Measurements from ENCODE around the gene DDI2.

The DDI2 gene

GRCh38 chr1:15620902-15621682 is 3.8 kb downstream of the DDI2 start:
- Mint-ChIP-seq H3K4me1 (ENCODE audit: low read depth) (peaks cover 70% of the 10 kb centered on the region), H3K27ac (peak overlapping the region; percentile 58), H3K27me3 (no peaks in the 10 kb centered on the region), H3K36me3 (no peaks in the 10 kb centered on the region), H3K9me3 (ENCODE audit: low read depth) (no peaks in the 10 kb centered on the region), H3K4me3 (peak overlapping the region; percentile 54)

GRCh38 chr1:15621975-15622374 is 4.7 kb downstream of the DDI2 start:
- H3K27ac Mint-ChIP-seq = peak overlapping the region; percentile 17

GRCh38 chr1:15622712-15623373 is 5.6 kb downstream of the DDI2 start:
- H3K27me3 Mint-ChIP-seq = no peaks in the 10 kb centered on the region
- no peaks in the 10 kb centered on the region for H3K36me3 Mint-ChIP-seq
- peak overlapping the region; percentile 31 for H3K27ac Mint-ChIP-seq
- H3K9me3 Mint-ChIP-seq (ENCODE audit: low read depth) = no peaks in the 10 kb centered on the region
- peak overlapping the region; percentile 30 for H3K4me3 Mint-ChIP-seq
- peaks cover 75% of the 10 kb centered on the region for H3K4me1 Mint-ChIP-seq (ENCODE audit: low read depth)

More at GRCh38 chr1:15621975-15622374, 4.7 kb downstream of the DDI2 start:
- Mint-ChIP-seq H3K4me1 (ENCODE audit: low read depth) (peaks cover 67% of the 10 kb centered on the region), H3K9me3 (ENCODE audit: low read depth) (no peaks in the 10 kb centered on the region), H3K36me3 (no peaks in the 10 kb centered on the region), H3K27me3 (no peaks in the 10 kb centered on the region), H3K4me3 (no peak overlapping the region)

GRCh38 chr1:15623435-15623834 is 6.2 kb downstream of the DDI2 start:
- H3K9me3 Mint-ChIP-seq (ENCODE audit: low read depth) = no peaks in the 10 kb centered on the region
- H3K36me3 Mint-ChIP-seq = no peaks in the 10 kb centered on the region
- no peak overlapping the region for H3K4me3 Mint-ChIP-seq
- no peak overlapping the region for H3K27ac Mint-ChIP-seq
- peaks cover 74% of the 10 kb centered on the region for H3K4me1 Mint-ChIP-seq (ENCODE audit: low read depth)
- H3K27me3 Mint-ChIP-seq = no peaks in the 10 kb centered on the region

- H3K36me3 Mint-ChIP-seq = no peaks in the 10 kb centered on the region
- peak overlapping the region; percentile 8 for H3K27ac Mint-ChIP-seq
- no peaks in the 10 kb centered on the region for H3K9me3 Mint-ChIP-seq (ENCODE audit: low read depth)
- H3K4me3 Mint-ChIP-seq = peak overlapping the region; percentile 1
- peaks cover 67% of the 10 kb centered on the region for H3K4me1 Mint-ChIP-seq (ENCODE audit: low read depth)
- no peaks in the 10 kb centered on the region for H3K27me3 Mint-ChIP-seq
These were observed 7.0 kb downstream of the DDI2 start for GRCh38 chr1:15624133-15624714.

- no peak overlapping the region for H3K4me3 Mint-ChIP-seq
- no peaks in the 10 kb centered on the region for H3K27me3 Mint-ChIP-seq
- H3K36me3 Mint-ChIP-seq = no peaks in the 10 kb centered on the region
- peak overlapping the region; percentile 16 for H3K27ac Mint-ChIP-seq
- H3K9me3 Mint-ChIP-seq (ENCODE audit: low read depth) = no peaks in the 10 kb centered on the region
- peaks cover 58% of the 10 kb centered on the region for H3K4me1 Mint-ChIP-seq (ENCODE audit: low read depth)
These were observed 8.0 kb downstream of the DDI2 start for GRCh38 chr1:15625056-15625917.

GRCh38 chr1:15626269-15626950 is 9.2 kb downstream of the DDI2 start:
- Mint-ChIP-seq H3K4me3 (no peak overlapping the region), H3K9me3 (ENCODE audit: low read depth) (no peaks in the 10 kb centered on the region), H3K36me3 (peaks cover under 1% of the 10 kb centered on the region), H3K4me1 (ENCODE audit: low read depth) (peaks cover 48% of the 10 kb centered on the region), H3K27ac (no peak overlapping the region), H3K27me3 (no peaks in the 10 kb centered on the region)

GRCh38 chr1:15627343-15627988 is 10.2 kb downstream of the DDI2 start:
- no peaks in the 10 kb centered on the region for H3K9me3 Mint-ChIP-seq (ENCODE audit: low read depth)
- peaks cover 37% of the 10 kb centered on the region for H3K4me1 Mint-ChIP-seq (ENCODE audit: low read depth)
- H3K36me3 Mint-ChIP-seq = peaks cover 3% of the 10 kb centered on the region
- no peak overlapping the region for H3K4me3 Mint-ChIP-seq
- peak overlapping the region; percentile 75 for H3K27ac Mint-ChIP-seq
- no peaks in the 10 kb centered on the region for H3K27me3 Mint-ChIP-seq

- Mint-ChIP-seq H3K27me3 (no peaks in the 10 kb centered on the region), H3K36me3 (peaks cover 3% of the 10 kb centered on the region), H3K4me3 (no peak overlapping the region)
These were observed 10.7 kb downstream of the DDI2 start for GRCh38 chr1:15628003-15628402.

GRCh38 chr1:15633756-15634420 is 16.6 kb downstream of the DDI2 start:
- peaks cover 2% of the 10 kb centered on the region for H3K4me1 Mint-ChIP-seq (ENCODE audit: low read depth)
- no peak overlapping the region for H3K27ac Mint-ChIP-seq
- H3K27me3 Mint-ChIP-seq = no peaks in the 10 kb centered on the region
- no peak overlapping the region for H3K4me3 Mint-ChIP-seq
- H3K36me3 Mint-ChIP-seq = peaks cover 6% of the 10 kb centered on the region
- no peaks in the 10 kb centered on the region for H3K9me3 Mint-ChIP-seq (ENCODE audit: low read depth)

More at GRCh38 chr1:15628003-15628402, 10.7 kb downstream of the DDI2 start:
- Mint-ChIP-seq H3K4me1 (ENCODE audit: low read depth) (peaks cover 32% of the 10 kb centered on the region), H3K9me3 (ENCODE audit: low read depth) (no peaks in the 10 kb centered on the region), H3K27ac (peak overlapping the region; percentile 41)

- Mint-ChIP-seq H3K36me3 (peaks cover 6% of the 10 kb centered on the region), H3K27ac (no peak overlapping the region), H3K27me3 (no peaks in the 10 kb centered on the region), H3K9me3 (ENCODE audit: low read depth) (no peaks in the 10 kb centered on the region), H3K4me1 (ENCODE audit: low read depth) (peaks cover 2% of the 10 kb centered on the region), H3K4me3 (no peak overlapping the region)
These were observed 19.2 kb downstream of the DDI2 start for GRCh38 chr1:15636436-15636835.

GRCh38 chr1:15637826-15638225 is 20.6 kb downstream of the DDI2 start:
- peaks cover 6% of the 10 kb centered on the region for H3K36me3 Mint-ChIP-seq
- H3K9me3 Mint-ChIP-seq (ENCODE audit: low read depth) = no peaks in the 10 kb centered on the region
- no peak overlapping the region for H3K4me3 Mint-ChIP-seq
- no peaks in the 10 kb centered on the region for H3K27me3 Mint-ChIP-seq
- H3K27ac Mint-ChIP-seq = no peak overlapping the region
- H3K4me1 Mint-ChIP-seq (ENCODE audit: low read depth) = peaks cover 2% of the 10 kb centered on the region

GRCh38 chr1:15639262-15639661 is 22.0 kb downstream of the DDI2 start:
- Mint-ChIP-seq H3K27me3 (no peaks in the 10 kb centered on the region), H3K27ac (no peak overlapping the region), H3K9me3 (ENCODE audit: low read depth) (no peaks in the 10 kb centered on the region), H3K36me3 (peaks cover 10% of the 10 kb centered on the region), H3K4me1 (ENCODE audit: low read depth) (peaks cover 2% of the 10 kb centered on the region), H3K4me3 (no peak overlapping the region)

Data from activated naive CD8-positive, alpha-beta T cell (primary cell).